Peyer's patch (tissue), 4 donors: ENCODE measurements around the gene LIPG. TPM values are rescaled to one million over a fixed set of nuclear protein-coding genes. Genes with fewer than 3 reads are reported as not detected.

Source experiments
- DNase-seq, 3 donors: peaks; one replicate each; pipeline ENCODE4 v3.0.0-alpha.2; 2017 to 2019
- H3K27ac ChIP-seq, 4 donors: fragments of 200-600 bp; sonication (generic); one replicate each; pipeline ENCODE4 v1.5.1; 2016 to 2019
- H3K27me3 ChIP-seq, 2 donors: fragments of 200-600 bp; sonication (generic); one replicate each; pipeline ENCODE4 v1.5.1; 2019
- H3K36me3 ChIP-seq, 3 donors: fragments of 200-600 bp; sonication (generic); one replicate each; pipeline ENCODE4 v1.5.1; 2016 to 2019
- H3K4me1 ChIP-seq, 4 donors: fragments of 200-600 bp; sonication (generic); one replicate each; pipeline ENCODE4 v1.5.1; 2016 to 2019
- H3K4me3 ChIP-seq, 4 donors: fragments of 200-600 bp; sonication (generic); 1 replicate in 3 of 4; 2 replicates in 1 of 4; pipeline ENCODE4 v1.5.1; 2016 to 2019; ENCODE audit warnings: mild to moderate bottlenecking in 1 of 4
- H3K9me3 ChIP-seq, 4 donors: fragments of 200-600 bp; sonication (generic); one replicate each; pipeline ENCODE4 v1.5.1; 2016 to 2019; ENCODE audit warnings: mild to moderate bottlenecking in 1 of 4
- CTCF ChIP-seq, 6 experiments: fragments of 450-650 bp in 4 of 6; fragments of 200-600 bp in 2 of 6; sonication (generic) in 1 of 6; IDR thresholded peaks; one replicate each; pipeline ENCODE4 v1.5.1; 2017 to 2019; ENCODE audit warnings: antibody characterized with exemption in 6 of 6, mild to moderate bottlenecking in 3 of 6, moderate library complexity in 1 of 6
- POLR2A ChIP-seq, 2 donors: fragments of 450-650 bp; IDR thresholded peaks; one replicate each; pipeline ENCODE4 v1.5.1; 2017; ENCODE audit warnings: antibody characterized with exemption in 2 of 2, mild to moderate bottlenecking in 2 of 2, moderate library complexity in 2 of 2
- total RNA-seq, 4 donors: library from RNA; depleted of rRNA; stranded (reverse); fragments of >200 nt; gene quantifications; one replicate each; pipeline ENCODE4 v1.1.0, GENCODE V29; 2016

The LIPG gene
- total RNA-seq, 4 donors from 2014 or later, result 19.3 to 63.5 (median 35.7) TPM

GRCh38 chr18:49610022-49610445 is 48.2 kb downstream of the LIPG start:
- Histone ChIP-seq H3K27me3 (no peaks in the 10 kb centered on the region), H3K4me3 (no peak overlapping the region), H3K36me3 (no peaks in the 10 kb centered on the region), H3K27ac (no peak overlapping the region), H3K4me1 (peaks cover 0 to 12% (median 0%) of the 10 kb centered on the region in 4 donors), H3K9me3 (peaks cover 0 to 3% (median 0%) of the 10 kb centered on the region in 4 donors)
- no peak for TF ChIP-seq CTCF (IDR thresholded peaks at IDR 0.05)
- TF ChIP-seq POLR2A (IDR thresholded peaks at IDR 0.05), result no peak
- no peak for DNase-seq

- H3K36me3 ChIP-seq, result no peaks in the 10 kb centered on the region
- no peaks in the 10 kb centered on the region for H3K9me3 ChIP-seq
- no peak for DNase-seq
- no peaks in the 10 kb centered on the region for H3K27me3 ChIP-seq
- H3K4me1 ChIP-seq, result peaks cover 0 to 12% (median 0%) of the 10 kb centered on the region in 4 donors
- TF ChIP-seq POLR2A (IDR thresholded peaks at IDR 0.05) (no peak), CTCF (IDR thresholded peaks at IDR 0.05) (no peak)
- no peak overlapping the region for H3K4me3 ChIP-seq
- H3K27ac ChIP-seq, result no peak overlapping the region
Observed at GRCh38 chr18:49611316-49611715, 49.5 kb downstream of the LIPG start.

- Histone ChIP-seq H3K27me3 (no peaks in the 10 kb centered on the region), H3K4me1 (peaks cover 0 to 19% (median 0%) of the 10 kb centered on the region in 4 donors), H3K4me3 (no peak overlapping the region), H3K27ac (no peak overlapping the region), H3K9me3 (no peaks in the 10 kb centered on the region), H3K36me3 (no peaks in the 10 kb centered on the region)
- DNase-seq, result no peak
- TF ChIP-seq CTCF (IDR thresholded peaks at IDR 0.05) (no peak), POLR2A (IDR thresholded peaks at IDR 0.05) (no peak)
Observed at GRCh38 chr18:49612515-49613033, 50.7 kb downstream of the LIPG start.

GRCh38 chr18:49613141-49613640 is 51.3 kb downstream of the LIPG start:
- Histone ChIP-seq H3K27ac (peak overlapping the region in 2 of 4 donors; percentile 46 to 69), H3K4me1 (peaks cover 0 to 25% (median 0%) of the 10 kb centered on the region in 4 donors), H3K36me3 (no peaks in the 10 kb centered on the region), H3K4me3 (no peak overlapping the region), H3K27me3 (no peaks in the 10 kb centered on the region), H3K9me3 (no peaks in the 10 kb centered on the region)
- TF ChIP-seq POLR2A (IDR thresholded peaks at IDR 0.05), result no peak
- no peak for TF ChIP-seq CTCF (IDR thresholded peaks at IDR 0.05)
- DNase-seq, result no peak

- H3K9me3 ChIP-seq, result no peaks in the 10 kb centered on the region
- TF ChIP-seq CTCF (IDR thresholded peaks at IDR 0.05) (peak in 1 of 6 experiments; percentile 21), POLR2A (IDR thresholded peaks at IDR 0.05) (no peak)
Observed at GRCh38 chr18:49613641-49614151, 51.8 kb downstream of the LIPG start.

More at GRCh38 chr18:49613641-49614151, 51.8 kb downstream of the LIPG start:
- Histone ChIP-seq H3K4me3 (no peak overlapping the region), H3K36me3 (no peaks in the 10 kb centered on the region), H3K27ac (peak overlapping the region in 2 of 4 donors; percentile 53 to 69), H3K27me3 (no peaks in the 10 kb centered on the region), H3K4me1 (peaks cover 0 to 27% (median 0%) of the 10 kb centered on the region in 4 donors)
- peak in 2 of 3 donors; percentile 79 to 82 for DNase-seq
